ENCODE results near the gene TSSK6. TPM values are rescaled to one million over a fixed set of nuclear protein-coding genes. Genes with fewer than 3 reads are reported as not detected.

TSSK6 gene
- total RNA-seq, 1 donor from 2014 or later: 6.4 TPM

GRCh38 chr19:19490214-19490968 is 25.0 kb downstream of the TSSK6 start:
- no peaks in the 10 kb centered on the region for H3K27me3 ChIP-seq (ENCODE audit: control insufficient read depth, insufficient read depth, low read length)
- peak; percentile 52 for DNase-seq (ENCODE audit: low read depth)
- H3K36me3 ChIP-seq (ENCODE audit: control insufficient read depth, insufficient read depth, low read length): peaks cover 3% of the 10 kb centered on the region
- TF ChIP-seq CTCF (IDR thresholded peaks at IDR 0.05; ENCODE audit: insufficient read depth, low read length, poor library complexity, severe bottlenecking): peak; percentile 76
- H3K4me3 ChIP-seq (ENCODE audit: low read depth, low read length): no peak overlapping the region

DNA sequence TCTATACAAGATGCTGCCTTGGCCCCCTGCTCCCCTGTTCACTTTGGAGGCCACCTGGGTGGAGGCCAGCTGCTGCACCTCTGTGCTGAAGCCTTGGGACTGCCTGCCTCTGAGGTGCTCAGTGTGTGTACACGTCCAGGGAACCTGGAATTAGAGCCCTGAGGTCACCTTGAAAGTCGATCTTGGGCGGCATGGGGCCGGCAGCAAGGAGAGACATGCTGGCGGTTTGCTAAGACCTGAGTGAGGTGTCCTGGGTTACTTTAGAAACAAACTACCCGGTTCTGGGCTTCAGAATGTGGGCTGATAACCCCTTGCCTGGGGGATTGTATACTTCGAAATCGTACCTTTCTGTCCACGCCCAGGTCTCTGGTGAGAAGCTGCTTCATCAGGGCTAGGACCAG is 25.5 kb downstream of the TSSK6 start:
- no peak for DNase-seq (ENCODE audit: low read depth)
- no peak overlapping the region for H3K4me3 ChIP-seq (ENCODE audit: low read depth, low read length)
- peaks cover 3% of the 10 kb centered on the region for H3K36me3 ChIP-seq (ENCODE audit: control insufficient read depth, insufficient read depth, low read length)
- no peaks in the 10 kb centered on the region for H3K27me3 ChIP-seq (ENCODE audit: control insufficient read depth, insufficient read depth, low read length)
- no peak for TF ChIP-seq CTCF (IDR thresholded peaks at IDR 0.05; ENCODE audit: insufficient read depth, low read length, poor library complexity, severe bottlenecking)

DNA sequence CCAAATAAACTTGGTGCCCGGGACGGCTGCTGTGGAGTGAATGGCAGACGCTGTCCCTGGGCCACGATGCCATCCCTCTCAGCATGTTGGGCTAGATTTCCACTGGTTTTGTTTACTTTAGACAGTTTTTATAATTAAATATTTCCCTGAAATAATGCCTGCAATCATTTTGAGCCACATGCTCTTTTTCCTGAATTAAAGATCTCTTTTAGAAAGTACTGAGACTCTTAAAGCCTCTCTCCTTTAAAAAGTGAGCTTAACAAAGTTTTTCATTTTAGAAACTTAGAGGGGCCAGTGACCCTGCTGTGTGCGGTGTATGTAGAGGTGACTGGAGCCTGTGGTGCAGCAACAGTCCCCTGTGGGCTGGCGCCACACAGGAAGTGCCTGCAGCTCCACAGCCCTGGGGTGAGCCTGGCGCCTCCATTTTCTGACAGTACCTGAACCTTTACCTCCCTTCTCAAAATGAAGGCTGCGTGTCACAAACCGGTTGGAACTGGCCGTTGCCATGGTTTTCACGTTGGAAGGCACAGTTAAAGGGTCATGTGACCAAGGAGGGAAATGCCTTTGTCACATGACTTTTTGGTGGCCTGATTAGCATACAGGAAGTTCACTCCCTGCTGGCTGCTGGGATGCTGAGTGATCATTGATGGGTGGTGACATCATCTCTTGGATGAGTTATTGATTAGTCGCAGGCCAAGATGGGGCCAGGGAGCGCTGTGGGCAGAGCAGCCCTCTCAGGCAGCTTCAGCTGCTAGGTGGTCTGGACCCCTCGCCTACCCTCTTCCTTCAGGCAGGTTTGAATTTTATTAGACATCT is 26.3 kb downstream of the TSSK6 start:
- Histone ChIP-seq H3K4me3 (ENCODE audit: low read depth, low read length) (no peak overlapping the region), H3K36me3 (ENCODE audit: control insufficient read depth, insufficient read depth, low read length) (no peaks in the 10 kb centered on the region), H3K27me3 (ENCODE audit: control insufficient read depth, insufficient read depth, low read length) (no peaks in the 10 kb centered on the region)
- no peak for TF ChIP-seq CTCF (IDR thresholded peaks at IDR 0.05; ENCODE audit: insufficient read depth, low read length, poor library complexity, severe bottlenecking)
- peak; percentile 93 for DNase-seq (ENCODE audit: low read depth)

DNA sequence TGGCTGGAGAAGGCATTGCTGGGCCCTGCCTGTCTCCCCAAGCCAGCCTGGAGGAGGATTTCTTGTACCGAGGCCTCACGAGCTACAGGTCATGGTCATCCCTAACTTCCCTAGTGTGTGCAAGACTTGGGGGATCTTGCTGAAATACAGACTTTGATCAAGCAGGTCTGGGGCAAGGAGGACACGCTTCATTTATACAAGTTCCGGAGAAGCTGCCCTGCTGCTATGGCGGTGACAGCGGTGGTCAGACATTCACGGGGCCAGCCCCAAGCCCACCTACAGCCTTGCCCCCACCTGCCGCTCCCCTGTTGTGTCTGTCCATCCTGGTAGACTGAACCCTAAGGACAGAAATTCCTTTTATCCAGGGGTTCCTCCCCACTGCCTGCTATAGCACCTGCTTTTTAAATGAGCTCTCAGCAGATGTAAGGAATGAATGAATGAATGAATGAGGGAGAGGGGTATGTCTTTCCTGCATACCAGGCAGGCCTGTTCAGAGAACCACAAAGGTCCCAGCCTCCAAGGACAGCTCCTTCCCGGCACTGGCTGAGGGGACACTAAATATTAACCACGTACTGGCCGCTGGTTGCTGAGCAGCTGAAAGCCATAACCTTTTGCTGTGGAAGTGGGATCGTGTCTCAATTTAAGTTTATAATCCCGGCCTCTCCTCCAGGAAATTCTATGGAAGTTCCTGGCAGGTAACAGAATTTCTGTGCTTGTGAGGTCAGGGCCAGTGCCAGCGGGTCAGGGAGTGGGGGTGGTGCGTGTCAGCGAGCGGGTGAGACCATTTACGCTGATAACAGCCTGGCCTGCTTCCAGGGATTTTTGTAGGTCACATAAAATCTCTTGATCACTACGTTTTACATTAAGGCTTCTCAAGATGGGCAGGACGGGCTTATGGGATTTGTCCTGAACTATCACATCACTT is 27.1 kb downstream of the TSSK6 start:
- Histone ChIP-seq H3K27me3 (ENCODE audit: control insufficient read depth, insufficient read depth, low read length) (no peaks in the 10 kb centered on the region), H3K36me3 (ENCODE audit: control insufficient read depth, insufficient read depth, low read length) (no peaks in the 10 kb centered on the region), H3K4me3 (ENCODE audit: low read depth, low read length) (no peak overlapping the region)
- no peak for TF ChIP-seq CTCF (IDR thresholded peaks at IDR 0.05; ENCODE audit: insufficient read depth, low read length, poor library complexity, severe bottlenecking)
- DNase-seq (ENCODE audit: low read depth): no peak

DNA sequence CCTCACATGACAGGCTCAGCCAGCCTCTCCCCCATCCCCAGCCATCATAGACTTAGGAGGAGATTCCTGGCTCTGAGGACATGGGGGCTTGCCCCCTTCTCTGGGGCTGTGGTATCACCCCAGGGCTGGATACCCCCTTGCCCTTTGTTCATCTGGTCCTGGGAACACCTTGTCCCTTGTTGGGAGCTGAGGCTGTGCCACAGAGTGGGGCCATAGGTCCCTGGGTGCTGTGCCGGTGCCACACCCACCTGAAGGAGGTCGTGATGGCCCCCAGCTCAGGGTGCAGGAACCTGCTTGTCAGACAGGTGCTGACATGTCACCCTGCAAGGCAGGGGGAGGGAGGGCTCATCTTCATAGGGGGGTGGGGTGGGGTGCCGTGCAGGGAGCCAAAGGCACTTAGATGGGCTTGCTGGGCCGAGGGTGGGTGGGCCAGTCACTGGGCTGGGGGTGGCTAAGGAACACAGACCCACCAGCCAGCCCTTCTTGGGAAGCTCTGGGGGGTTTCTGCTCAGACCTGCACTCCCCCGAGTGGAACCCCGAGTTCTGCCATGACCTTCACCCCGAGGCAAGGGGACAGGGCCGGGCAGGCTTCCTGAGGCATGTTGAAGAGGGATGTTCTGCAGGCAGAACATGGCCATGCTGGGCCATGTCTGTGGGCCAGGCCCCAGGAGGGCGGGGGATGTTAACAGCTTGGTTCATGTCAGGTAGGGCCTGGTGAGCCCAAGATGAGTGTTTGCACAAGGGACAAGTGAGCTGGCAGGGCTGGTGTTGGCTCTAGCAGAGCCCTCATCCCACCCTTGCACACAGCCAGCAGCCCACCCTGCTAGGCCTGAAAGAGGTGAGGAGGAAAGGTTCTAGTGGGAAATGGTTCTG is 28.0 kb downstream of the TSSK6 start:
- no peak for TF ChIP-seq CTCF (IDR thresholded peaks at IDR 0.05; ENCODE audit: insufficient read depth, low read length, poor library complexity, severe bottlenecking)
- H3K36me3 ChIP-seq (ENCODE audit: control insufficient read depth, insufficient read depth, low read length): no peaks in the 10 kb centered on the region
- no peak overlapping the region for H3K4me3 ChIP-seq (ENCODE audit: low read depth, low read length)
- no peak for DNase-seq (ENCODE audit: low read depth)
- no peaks in the 10 kb centered on the region for H3K27me3 ChIP-seq (ENCODE audit: control insufficient read depth, insufficient read depth, low read length)

Data from kidney epithelial cell (primary cell).